Activated CD8-positive, alpha-beta memory T cell treated with anti-CD3 and anti-CD28 coated beads, Interleukin-2, amount 50 U/mL, for 48 hours (primary cell): Measurements from ENCODE around the gene PTPRM.

ENCODE experiments used
- DNase-seq: peaks from one replicate; pipeline ENCODE4 v3.0.0-alpha.2; 2020

Gene PTPRM

DNA sequence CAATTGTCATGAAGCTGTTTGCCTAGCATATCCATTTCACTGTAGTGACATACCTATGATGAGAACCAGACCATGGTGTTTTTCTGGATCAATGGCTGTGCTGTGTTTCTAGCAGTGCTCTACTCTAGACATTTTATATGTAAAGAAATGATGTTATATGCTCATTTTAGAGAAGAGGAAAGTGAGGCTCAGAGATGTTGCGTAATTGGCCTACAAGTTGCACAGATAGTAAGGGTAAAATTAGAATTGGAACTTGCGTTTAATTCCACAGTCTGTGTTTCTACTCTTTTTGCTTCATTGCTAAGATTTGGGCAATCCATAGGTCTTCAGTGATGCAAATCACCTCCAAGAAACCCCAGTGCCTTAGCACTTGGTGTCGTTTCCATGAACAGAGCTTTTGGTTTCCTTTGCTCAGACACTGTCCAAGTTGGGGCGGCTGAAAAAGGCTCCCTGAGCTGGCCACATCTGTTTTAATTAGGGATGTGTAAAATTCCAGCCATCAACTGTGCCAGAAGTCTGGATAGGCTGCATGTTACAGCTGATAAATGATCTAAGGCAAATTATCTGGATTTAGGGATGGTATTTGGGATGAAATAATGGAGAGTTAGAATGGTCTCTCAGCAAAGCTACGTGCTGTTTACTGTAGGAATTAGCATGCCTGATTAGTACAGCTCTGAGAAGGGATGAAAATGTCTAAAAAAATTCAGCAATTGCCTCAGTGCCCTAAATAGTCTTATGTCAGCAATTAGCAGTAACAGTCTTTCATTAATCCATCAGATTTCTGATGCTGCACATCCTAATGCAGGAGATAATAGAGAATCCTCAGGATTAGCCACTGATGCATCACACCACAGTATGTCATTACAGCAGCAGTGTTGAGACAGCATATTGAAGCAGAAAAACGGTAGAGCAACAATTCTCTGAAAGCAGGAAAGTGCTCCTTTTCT, 65.3 kb downstream of the PTPRM start:
- no peak for DNase-seq

DNA sequence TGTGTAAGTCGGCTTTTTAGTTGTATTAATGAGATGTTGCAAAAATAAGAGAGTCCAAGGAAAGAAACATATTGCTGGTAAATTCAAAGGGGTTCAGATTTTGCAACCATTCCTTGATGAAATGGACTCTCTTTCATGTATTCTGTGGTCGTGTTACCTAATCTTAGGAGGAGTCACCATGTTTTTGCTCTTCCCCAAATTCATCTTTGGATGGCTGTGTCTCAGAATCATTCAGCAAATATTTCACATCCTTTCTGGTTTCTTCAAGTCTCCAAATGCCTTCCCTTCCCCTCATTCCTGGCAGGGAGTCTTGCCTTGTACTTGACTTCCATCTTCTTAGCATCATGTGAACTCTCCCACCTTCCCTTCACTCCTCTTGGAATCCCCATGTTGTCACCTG, 66.1 kb downstream of the PTPRM start:
- no peak for DNase-seq

DNA sequence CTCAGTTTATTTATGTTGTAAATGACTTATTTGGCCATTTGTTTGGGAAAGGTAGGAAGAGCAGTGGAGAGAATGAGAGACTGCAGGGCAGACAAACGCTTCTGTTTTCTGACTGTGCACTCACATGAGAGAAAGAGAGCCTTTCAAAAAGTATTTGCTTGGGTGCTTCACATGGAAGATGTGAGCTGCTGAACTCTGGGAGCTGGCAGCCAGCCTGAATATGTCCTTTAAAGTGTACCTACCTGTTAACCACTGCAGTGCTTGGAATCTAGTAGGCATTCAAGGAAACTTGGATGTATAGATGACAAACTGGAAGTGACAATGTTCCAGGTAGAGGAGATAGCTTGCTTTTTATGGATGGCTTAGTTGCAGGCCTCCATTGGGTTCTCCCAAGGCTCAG, 68.8 kb downstream of the PTPRM start:
- no peak for DNase-seq

DNA sequence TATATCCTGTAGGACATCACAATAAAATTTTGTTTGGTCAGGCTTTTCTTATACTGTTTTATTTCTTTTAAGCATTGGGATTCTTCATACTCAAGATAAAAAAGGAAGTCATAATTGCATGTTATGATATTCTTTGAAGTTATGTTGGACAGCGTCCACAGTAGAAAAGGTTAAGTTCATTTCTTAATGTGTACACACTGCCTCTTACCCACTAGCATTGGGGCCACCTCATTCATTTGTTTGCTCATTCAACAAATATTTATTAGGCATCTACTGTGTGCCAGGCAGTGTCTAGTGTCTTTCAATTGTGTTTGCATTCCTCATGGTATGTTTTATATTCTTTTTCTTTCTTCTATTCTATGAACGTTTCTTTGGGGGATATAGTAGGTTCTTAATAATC, 70.2 kb downstream of the PTPRM start:
- DNase-seq, result no peak

DNA sequence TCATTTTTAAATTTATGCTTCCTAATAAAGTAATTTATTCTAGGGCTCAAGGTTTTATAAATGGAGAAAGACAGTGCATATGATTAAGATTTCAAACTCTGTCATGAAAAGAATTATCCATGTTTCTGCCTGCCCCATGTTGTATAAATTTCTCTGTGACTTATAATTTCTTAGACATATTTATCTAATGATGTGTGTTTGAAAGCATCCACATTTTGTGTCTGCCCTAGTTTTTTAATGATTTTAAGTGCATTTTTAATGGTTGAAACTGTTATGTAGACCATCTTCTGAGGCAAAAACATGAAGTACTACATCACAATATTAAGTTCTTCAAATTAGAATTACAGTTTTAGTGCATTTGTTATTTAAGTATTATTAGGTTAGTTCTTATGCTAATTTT, 71.2 kb downstream of the PTPRM start:
- no peak for DNase-seq

DNA sequence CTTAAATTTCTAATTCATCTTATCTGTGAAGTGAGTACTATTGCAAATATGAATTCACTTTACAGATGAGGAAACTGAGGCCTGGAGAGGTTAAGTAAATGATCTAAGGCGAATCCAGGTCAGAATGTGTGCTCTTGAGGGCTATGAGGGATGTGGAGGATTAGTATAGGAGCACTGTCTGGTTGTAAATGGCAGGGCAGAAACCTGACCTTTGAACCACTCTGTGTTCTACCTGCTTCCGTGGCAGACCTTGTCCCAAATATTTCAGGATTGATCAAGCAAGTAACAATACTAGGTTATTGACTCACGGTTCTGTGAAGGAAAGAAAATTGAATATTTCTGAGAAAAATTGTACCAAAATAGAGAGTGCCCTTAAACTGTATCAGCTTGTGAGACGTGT, 74.7 kb downstream of the PTPRM start:
- DNase-seq, result no peak

DNA sequence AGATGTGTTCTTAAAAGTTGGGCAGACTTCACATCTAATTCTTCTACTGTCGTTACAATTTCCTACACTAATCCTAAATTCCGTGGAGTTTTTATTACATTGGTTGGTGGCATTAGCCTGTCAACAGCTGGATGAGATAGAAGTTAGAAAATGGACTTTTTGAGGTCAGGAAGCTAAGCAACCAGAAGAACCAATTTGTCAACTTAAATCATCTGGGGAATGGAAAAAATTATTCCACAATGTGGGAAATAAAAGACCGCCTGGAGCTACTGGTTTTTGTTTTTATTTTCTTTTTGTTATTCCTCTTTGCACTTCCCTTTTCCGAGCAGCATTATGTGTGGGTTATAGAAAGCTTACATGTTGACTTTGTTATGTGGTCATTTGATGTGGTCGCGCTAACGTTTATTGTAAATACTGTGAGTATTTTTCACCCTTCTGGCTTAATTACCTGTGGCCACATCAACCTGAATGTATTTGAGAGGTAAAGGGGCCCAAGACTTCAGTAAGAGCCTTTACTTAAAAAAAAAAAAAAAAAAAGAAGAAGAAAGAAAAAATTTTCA, 75.3 kb downstream of the PTPRM start:
- DNase-seq, result no peak

DNA sequence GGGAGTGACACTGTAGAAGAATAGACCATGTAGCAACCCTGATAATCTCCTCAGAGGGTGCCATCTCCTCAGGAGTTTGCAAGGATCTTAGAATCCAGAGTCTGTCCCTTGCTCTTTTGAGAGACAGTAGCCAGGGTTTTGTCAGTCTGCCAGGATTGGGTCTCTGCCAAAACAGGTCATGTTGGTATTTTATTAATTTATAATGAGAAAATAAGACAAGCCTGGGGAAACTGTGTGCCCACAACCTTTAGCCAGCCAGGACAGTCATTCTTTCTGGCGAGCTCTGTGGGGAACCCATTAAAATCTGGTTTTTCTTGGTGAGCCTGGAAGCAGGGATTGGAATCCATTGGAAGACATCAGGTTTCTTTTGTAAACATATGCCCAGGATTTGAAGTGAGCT, 78.6 kb downstream of the PTPRM start:
- DNase-seq, result no peak

DNA sequence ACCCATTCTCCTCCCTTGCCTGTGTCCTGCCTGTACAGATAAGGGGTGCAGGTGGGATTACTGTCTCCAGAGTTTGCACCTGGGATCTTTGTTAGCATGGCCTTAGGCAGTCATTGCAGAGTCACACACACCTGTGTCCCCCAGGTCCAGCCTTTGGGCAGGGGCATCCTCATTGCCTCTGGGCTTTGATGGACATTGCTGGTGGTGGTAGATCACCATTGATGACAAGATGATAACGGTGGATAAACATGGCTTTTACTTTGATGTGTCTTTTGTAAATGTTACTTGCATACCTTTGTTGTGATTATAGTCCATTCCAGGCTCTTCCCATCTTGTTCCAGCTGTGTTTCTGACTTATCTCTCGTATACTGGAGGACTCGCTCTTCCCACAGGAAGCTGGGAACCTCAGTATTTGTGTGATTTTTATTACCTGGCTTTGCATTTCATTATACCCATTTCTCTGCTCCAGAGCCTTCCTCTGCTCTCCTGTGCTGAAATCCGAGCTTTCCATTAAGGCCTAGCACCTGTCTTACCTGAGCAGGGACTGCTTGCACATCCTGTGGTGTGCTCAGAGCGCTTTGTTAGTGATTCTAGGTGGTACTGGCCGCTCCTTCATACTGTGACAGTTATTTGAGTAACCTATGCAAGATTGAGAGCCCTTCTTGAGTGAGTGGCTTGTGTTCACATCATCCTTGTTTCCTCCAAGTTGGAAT, 79.2 kb downstream of the PTPRM start:
- DNase-seq, result no peak

DNA sequence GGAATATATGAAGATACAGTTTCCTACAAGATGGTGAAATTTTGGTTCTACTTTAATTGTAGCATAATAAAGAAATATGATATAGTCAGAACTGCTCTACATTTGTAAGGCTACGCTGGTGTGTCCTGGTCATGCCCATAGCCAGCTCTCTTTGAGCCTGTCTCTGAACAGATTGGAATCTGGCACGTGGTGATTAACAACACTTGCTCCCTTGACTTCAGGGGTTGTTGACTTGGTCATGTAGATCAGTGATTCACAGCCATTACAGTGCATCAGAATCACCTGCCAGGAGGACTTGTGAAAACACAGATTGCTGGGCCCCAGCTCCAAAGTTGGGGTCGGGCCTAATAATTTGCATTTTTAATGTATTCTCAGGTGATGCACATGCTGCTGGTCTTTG, 80.4 kb downstream of the PTPRM start:
- DNase-seq, result no peak

DNA sequence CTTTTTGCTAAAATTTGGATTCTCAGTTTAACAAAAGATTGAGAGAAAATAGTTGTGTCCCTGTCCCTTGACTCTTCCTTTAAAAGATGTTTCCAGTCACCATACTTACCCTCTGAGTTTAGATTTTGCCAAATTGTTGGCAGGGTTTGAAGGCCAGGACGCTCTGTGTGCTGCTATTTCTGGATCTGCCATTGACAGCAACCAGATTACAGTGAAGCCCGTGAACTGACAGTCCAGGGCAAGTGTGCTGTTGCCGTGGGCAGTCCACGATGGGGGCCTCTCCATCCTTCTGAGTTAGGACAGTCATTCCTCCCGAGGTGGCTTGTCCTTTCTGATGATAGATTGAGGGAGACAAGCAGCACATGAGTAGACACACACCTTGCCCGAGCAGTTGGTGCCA, 89.9 kb downstream of the PTPRM start:
- no peak for DNase-seq

DNA sequence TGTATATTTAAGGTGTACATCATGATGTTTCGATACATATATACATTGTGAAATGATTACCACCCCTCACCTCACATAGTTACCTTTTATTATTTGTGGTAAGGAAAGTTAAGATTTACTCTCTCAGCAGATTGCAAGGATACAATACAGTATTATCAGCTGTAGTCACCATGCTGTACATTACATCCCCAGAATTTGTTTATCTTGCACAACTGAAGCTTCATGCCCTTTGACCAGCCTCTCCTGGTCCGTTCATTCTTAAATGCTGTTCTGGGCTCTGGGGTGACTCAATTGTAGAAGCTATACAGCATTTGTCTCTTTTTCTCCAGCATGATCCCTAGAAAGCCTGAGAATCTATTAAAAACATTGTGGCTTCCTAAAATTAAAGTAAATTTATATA, 90.8 kb downstream of the PTPRM start:
- no peak for DNase-seq

DNA sequence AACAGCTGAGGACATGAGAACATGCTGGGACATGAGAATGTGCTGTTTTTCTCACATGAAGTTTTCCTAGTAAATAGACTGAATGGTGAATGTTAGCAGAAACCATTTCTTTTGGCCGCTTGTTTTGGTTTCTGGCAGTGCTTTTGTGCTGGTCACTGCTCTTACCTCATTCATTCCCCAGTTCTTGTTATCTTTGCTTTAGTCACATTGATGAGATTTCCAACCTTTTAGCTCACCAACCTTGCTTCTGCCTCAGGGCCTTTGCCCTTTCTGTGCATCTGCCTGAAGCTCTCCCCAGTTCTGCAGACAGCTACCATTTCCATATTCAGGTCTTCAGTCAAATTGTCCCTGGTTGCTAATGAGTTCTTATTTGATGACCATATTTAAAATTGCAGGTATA, 91.6 kb downstream of the PTPRM start:
- DNase-seq, result no peak

DNA sequence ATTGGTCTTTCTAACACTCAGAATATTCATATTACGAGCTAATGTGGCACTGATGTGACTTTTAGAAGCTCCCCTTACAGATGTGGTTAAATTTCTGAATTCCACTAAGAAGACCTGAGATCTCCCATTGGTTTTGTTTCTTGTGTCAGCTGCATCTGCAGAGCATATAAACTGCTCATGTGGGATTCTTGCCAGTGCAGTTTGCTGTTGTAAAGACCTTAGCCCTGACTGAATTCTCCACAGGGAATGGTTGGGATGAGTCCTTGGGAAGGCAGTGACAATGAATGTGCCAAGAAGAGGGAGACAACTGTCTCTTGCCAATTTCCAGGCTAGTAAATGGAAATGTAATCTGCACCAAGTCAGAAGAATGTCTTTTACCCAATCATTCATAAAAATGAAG, 94.1 kb downstream of the PTPRM start:
- DNase-seq, result no peak

DNA sequence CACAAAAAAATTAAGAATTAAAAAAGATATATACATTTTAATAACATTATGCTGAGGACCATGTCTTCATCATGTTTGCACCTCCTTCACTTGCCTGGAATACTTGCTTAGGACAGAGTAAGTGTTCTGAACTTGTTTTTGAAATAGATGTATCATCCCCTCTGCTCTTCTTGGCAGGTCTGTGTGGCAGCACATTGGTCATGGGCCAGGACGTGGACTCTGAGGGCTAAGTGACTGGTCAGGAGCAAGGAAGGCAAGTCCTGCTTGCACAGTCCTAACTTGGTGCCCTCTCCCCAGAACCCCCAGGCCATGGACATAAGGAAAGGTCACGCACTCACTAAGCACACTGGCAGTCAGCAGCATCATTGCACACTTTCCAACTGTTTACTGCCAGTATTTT, 95.8 kb downstream of the PTPRM start:
- DNase-seq, result no peak

DNA sequence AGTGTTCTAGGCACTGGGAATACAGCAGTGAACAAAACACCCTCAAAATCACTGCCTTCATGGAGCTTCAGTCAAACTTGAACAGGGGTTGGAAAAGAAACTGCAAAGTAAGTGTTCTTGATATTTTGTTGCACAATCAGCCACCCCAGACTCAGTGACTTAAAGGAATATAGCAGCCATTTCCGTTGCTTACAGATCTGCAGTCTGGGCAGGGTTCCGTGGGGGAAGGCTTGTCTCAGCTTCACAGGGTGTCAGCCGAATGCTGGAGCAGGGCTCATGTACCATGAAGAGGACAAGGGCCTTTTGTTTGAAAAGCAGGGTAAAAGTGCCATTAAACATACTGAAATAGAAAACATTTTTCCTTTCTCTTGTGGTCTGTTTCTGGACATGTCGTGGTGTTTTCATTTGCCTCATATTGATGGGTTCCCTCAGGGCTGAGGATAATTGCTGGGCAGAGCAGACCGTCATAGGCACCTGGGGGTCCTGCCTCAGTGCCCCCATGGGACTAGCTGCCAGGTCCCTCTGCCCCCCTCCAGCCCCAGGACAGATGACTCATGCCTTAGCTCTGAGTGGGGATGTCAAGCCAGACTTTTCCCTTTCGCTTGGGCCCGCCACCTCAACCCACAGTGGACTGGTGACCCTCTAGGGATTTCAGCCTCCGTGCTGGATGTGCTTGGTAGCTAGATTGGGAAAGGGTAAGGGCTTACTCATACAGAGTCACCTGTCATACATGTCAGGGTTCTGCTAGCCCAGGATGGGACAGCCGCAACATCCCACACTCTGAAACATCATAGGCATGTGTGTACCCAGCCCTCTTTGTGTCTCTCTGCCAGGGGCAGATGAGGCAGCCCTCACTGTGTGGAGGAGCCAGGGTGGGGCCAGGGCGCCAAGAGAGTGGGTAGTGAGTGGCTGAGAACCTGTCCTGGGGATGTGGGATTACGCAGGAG, 96.5 kb downstream of the PTPRM start:
- DNase-seq, result no peak

DNA sequence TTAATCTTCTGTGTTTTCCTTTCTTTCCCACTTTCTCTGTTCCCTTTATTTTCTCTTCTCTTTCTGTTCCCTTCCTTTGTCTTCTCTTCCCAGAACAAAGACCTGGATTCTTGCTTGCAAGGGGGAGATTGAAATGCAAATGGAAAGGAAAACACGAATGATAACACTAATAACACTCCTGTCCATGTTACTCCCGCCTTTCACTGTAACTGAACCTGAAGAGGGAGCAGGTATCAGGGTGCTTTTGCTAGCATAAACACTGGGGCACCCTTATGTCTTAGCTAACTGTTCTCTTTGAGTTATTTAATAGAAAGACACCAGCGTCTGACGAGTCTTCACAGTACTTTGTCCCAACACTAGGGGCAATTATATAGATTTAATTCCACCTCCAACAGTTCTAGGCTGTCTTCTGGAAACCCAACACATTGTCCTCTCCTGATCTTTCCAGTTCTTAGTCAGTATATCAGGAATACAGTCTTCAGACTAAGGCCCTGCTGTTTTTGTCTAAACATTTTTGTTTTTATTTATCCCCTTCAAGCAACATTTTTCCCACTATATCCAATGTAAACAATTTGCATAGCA, 99.2 kb downstream of the PTPRM start:
- no peak for DNase-seq

DNA sequence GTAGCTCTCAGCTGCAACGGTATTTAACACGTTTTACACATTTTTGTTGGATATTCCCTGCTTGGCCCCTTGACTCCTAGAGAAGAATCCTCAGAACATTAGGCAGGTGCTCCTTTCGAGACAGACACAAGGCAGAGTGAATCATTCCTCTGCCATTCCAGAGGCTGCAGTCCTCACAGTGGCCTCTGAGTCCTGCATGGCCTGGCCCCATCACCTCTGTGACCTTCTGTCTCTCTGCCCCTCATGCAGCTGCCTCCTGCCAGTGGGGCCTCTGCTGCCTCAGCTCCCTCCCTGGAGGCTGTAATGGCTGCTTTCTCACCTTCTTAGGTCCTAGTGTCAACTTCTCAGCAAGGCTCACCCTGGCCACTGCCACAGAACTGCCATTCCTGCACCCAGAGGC, 101.3 kb downstream of the PTPRM start:
- DNase-seq, result no peak

DNA sequence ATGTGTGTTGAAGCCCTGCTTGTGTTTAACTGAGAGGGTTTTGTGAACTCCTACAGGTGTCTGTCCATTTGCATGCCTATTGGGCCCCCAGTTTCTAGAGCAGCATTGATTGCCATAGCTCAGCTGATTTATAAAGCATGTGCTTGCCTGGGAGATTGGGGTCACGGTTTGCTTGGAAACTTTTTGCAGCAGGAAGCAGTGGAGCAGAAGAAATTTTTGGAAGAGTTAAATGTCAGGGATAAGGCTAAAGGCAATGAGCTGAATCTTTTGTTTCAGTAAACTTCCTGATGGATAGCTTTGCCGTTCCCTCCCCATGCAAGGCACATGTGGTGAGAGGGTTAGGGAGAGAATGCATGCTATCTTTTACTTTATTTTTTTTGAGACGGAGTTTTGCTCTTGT, 102.2 kb downstream of the PTPRM start:
- no peak for DNase-seq

DNA sequence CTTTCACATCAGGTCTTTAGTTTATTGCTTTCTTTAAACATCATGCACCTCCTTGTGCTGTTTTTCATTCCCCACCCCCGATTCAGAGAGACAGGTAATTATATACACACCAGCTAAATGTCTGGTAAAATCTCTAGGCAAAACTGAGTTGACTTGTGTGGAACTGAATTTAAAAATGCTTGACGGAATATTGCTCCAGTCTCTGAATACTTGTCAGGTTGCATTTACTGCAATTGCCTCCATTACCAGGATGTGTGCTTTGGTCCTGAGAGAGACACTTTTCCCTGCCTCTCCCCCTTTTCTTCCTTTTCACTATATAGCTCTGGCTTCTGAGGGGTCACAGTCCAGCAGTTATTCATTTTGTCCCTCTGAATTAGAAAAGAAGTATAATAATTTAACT, 104.0 kb downstream of the PTPRM start:
- DNase-seq, result no peak

DNA sequence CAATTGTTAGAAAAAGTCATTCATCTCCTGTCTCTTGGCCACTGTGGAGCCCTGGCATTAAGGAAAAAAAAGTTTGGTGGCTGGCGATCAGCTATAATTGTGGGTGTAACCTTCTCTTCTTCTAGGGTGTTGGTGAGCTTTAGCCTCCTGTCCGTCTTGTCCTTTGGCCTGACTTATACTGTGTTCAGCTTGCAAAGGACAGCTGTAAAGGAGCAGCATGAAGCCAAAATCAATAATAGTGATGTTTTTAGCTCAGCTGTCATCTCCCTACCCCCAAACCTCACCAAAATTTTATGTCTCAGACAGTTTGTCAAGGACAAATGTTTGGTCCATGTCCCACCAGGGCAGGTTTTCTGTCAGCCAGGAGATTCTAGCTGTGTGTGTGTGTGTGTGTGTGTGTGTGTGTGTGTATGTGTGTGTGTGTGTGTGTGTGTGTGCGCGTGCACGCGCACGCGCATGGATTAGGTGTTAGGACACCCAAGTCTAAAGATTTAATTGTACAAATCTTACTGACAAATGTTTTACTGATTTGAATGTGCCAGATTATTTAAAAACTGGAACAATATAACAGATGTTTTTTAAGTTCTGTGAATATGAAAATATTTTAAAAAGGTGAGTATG, 109.2 kb downstream of the PTPRM start:
- DNase-seq, result no peak

DNA sequence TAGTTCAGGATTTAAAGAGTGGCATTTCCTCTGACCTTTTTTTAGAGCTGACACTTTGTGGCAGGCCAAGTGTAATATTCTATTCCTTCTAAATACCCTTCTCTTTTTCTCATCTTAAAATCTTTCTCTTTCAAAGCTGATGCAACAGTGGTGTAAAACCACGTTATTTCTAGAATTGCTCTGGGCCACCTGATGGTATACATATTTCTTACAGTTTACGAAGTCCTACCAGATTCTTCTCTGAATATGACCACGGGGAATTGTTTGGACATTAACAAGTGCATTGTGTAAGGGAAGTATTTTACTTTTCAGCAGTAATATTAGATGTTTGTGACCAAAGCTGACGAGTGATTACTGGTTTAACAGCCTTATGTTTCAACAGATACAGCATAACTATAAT, 109.9 kb downstream of the PTPRM start:
- DNase-seq, result no peak
